D721Med (cell line): ENCODE measurements around the gene SORCS2.

Source experiments
- DNase-seq: peaks from one replicate; pipeline ENCODE4 v3.0.0; 2011; ENCODE audit warnings: low spot score; ENCODE audit not compliant: insufficient read length
- FAIRE-seq: peaks from 2 replicates; lab custom pipeline; 2011; peaks lifted over from hg19 to GRCh38; lab: Jason Lieb, UNC
- CTCF ChIP-seq: IDR thresholded peaks from 2 replicates; pipeline ENCODE4 v1.5.1; 2012; ENCODE audit warnings: mild to moderate bottlenecking, control low read depth; ENCODE audit not compliant: insufficient read depth; ENCODE audit errors: missing control alignments

SORCS2 gene

GRCh38 chr4:7609316-7609715, 417.0 kb downstream of the SORCS2 start:
- DNase-seq (no peak), FAIRE-seq (no peak)
- no peak for TF ChIP-seq CTCF

GRCh38 chr4:7610022-7610670, 417.8 kb downstream of the SORCS2 start:
- no peak for FAIRE-seq
- DNase-seq = no peak
- TF ChIP-seq CTCF = no peak

- no peak for TF ChIP-seq CTCF
- FAIRE-seq (no peak), DNase-seq (no peak)
These were observed 418.5 kb downstream of the SORCS2 start for GRCh38 chr4:7610841-7611240.

- DNase-seq = no peak
- no peak for TF ChIP-seq CTCF
- no peak for FAIRE-seq
These were observed 420.1 kb downstream of the SORCS2 start for GRCh38 chr4:7612311-7612897.

- no peak for TF ChIP-seq CTCF
- FAIRE-seq (no peak), DNase-seq (no peak)
These were observed 422.1 kb downstream of the SORCS2 start for GRCh38 chr4:7614350-7614949.

- no peak for FAIRE-seq
- no peak for TF ChIP-seq CTCF
- DNase-seq = no peak
These were observed 423.9 kb downstream of the SORCS2 start for GRCh38 chr4:7616193-7616592.

- no peak for TF ChIP-seq CTCF
- no peak for DNase-seq
- FAIRE-seq = no peak
These were observed 426.0 kb downstream of the SORCS2 start for GRCh38 chr4:7618361-7618760.
